DND-41 (cell line): ENCODE data around the gene SLC38A8.

ENCODE experiments used
- ATAC-seq: fragments of 200-7000 bp; cut with Tn5 transposase; 3 replicates; pipeline ENCODE4 v1.9.1; 2021; ENCODE audit warnings: low read depth; ENCODE audit not compliant: insufficient read depth
- DNase-seq: peaks from one replicate; pipeline ENCODE4 v3.0.0-alpha.2; 2020
- H2AFZ ChIP-seq: 2 replicates; pipeline ENCODE4 v1.6.0; 2012; ENCODE audit warnings: low read depth, low read length
- H3K27ac ChIP-seq: 2 replicates; pipeline ENCODE4 v1.5.1; 2012; ENCODE audit warnings: low read length, inconsistent platforms
- H3K27me3 ChIP-seq: fragments of 200-600 bp; sonication (generic); 2 replicates; pipeline ENCODE4 v1.6.0; 2012; ENCODE audit warnings: low read length, mild to moderate bottlenecking, inconsistent platforms; ENCODE audit not compliant: insufficient read depth, poor library complexity
- H3K36me3 ChIP-seq: 2 replicates; pipeline ENCODE4 v1.5.1; 2012; ENCODE audit warnings: low read length, inconsistent platforms; ENCODE audit not compliant: insufficient read depth
- H3K4me1 ChIP-seq: 2 replicates; pipeline ENCODE4 v1.5.1; 2012; ENCODE audit warnings: mild to moderate bottlenecking, low read length; ENCODE audit not compliant: insufficient read depth
- H3K4me2 ChIP-seq: 2 replicates; pipeline ENCODE4 v1.6.0; 2012; ENCODE audit warnings: mild to moderate bottlenecking, moderate library complexity, low read length, inconsistent platforms; ENCODE audit not compliant: insufficient read depth
- H3K4me3 ChIP-seq, 2 experiments: fragments of 200-600 bp in 1 of 2; shearing (Covaris generic) in 1 of 2; 2 replicates each; pipeline ENCODE4 v1.5.1; 2012 to 2016; ENCODE audit warnings: inconsistent platforms in 2 of 2, low read length in 2 of 2, mild to moderate bottlenecking in 2 of 2, low read depth in 1 of 2, moderate library complexity in 1 of 2
- H3K79me2 ChIP-seq: 2 replicates; pipeline ENCODE4 v1.6.0; 2012; ENCODE audit warnings: low read length, inconsistent platforms; ENCODE audit not compliant: insufficient read depth
- H3K9ac ChIP-seq: 2 replicates; pipeline ENCODE4 v1.6.0; 2012; ENCODE audit warnings: low read depth, mild to moderate bottlenecking, inconsistent platforms, low read length, moderate library complexity
- H3K9me3 ChIP-seq: 2 replicates; pipeline ENCODE4 v1.5.1; 2012; ENCODE audit warnings: low read length, moderate library complexity, mild to moderate bottlenecking, inconsistent platforms; ENCODE audit not compliant: insufficient read depth, severe bottlenecking
- H4K20me1 ChIP-seq: 2 replicates; pipeline ENCODE4 v1.6.0; 2012; ENCODE audit warnings: low read length; ENCODE audit not compliant: insufficient read depth
- CTCF ChIP-seq: IDR thresholded peaks from 2 replicates; pipeline ENCODE4 v1.5.1; 2012; ENCODE audit warnings: borderline replicate concordance, low read length, moderate library complexity, mild to moderate bottlenecking; ENCODE audit not compliant: poor library complexity, severe bottlenecking; ENCODE audit errors: extremely low read depth
- EZH2 ChIP-seq: IDR thresholded peaks from 3 replicates; pipeline ENCODE4 v1.6.1; 2012; ENCODE audit warnings: borderline replicate concordance, low read depth, mild to moderate bottlenecking, moderate library complexity, low read length, inconsistent platforms; ENCODE audit not compliant: severe bottlenecking

SLC38A8 gene

GRCh38 chr16:84058664-84059063 is 16.1 kb upstream of the SLC38A8 start:
- Histone ChIP-seq H3K36me3 (peaks cover 96% of the 10 kb centered on the region), H3K9me3 (no peaks in the 10 kb centered on the region), H2AFZ (no peak overlapping the region), H3K4me1 (no peaks in the 10 kb centered on the region), H4K20me1 (peaks cover 17% of the 10 kb centered on the region), H3K27me3 (no peaks in the 10 kb centered on the region), H3K9ac (no peak overlapping the region), H3K4me3 (no peak overlapping the region), H3K4me2 (no peak overlapping the region), H3K79me2 (no peaks in the 10 kb centered on the region), H3K27ac (no peak overlapping the region)
- no peak for ATAC-seq
- DNase-seq, result no peak
- no peak for TF ChIP-seq EZH2
- TF ChIP-seq CTCF, result no peak

GRCh38 chr16:84058211-84058610 is 15.6 kb upstream of the SLC38A8 start:
- Histone ChIP-seq H3K4me3 (no peak overlapping the region), H2AFZ (no peak overlapping the region), H3K4me2 (no peak overlapping the region), H3K9me3 (no peaks in the 10 kb centered on the region), H3K36me3 (peaks cover 96% of the 10 kb centered on the region), H3K79me2 (0 out of 2 replicates have a peak, but pooled peaks cover 1% of the 10 kb centered on the region), H4K20me1 (peaks cover 17% of the 10 kb centered on the region), H3K27me3 (no peaks in the 10 kb centered on the region), H3K9ac (no peak overlapping the region), H3K4me1 (no peaks in the 10 kb centered on the region), H3K27ac (no peak overlapping the region)
- TF ChIP-seq EZH2, result no peak
- TF ChIP-seq CTCF, result no peak
- no peak for DNase-seq
- ATAC-seq, result no peak

GRCh38 chr16:84056933-84057332 is 14.3 kb upstream of the SLC38A8 start:
- no peak for TF ChIP-seq EZH2
- no peak for TF ChIP-seq CTCF
- Histone ChIP-seq H3K9me3 (no peaks in the 10 kb centered on the region), H4K20me1 (peaks cover 21% of the 10 kb centered on the region), H3K27ac (no peak overlapping the region), H2AFZ (no peak overlapping the region), H3K27me3 (no peaks in the 10 kb centered on the region), H3K79me2 (0 out of 2 replicates have a peak, but pooled peaks cover 2% of the 10 kb centered on the region), H3K9ac (no peak overlapping the region), H3K4me1 (no peaks in the 10 kb centered on the region), H3K36me3 (peaks cover 98% of the 10 kb centered on the region), H3K4me2 (no peak overlapping the region), H3K4me3 (no peak overlapping the region)
- ATAC-seq (no peak), DNase-seq (no peak)
